Nephron progenitor cell (in vitro differentiated cells): ENCODE results near the gene ADI1.
"Not testable (repeated sequence)": the region's sequence is repeated elsewhere in the genome, so short reads cannot be mapped to it uniquely, and the experiment has no call there.

Source experiments
- DNase-seq: peaks from one replicate; pipeline ENCODE4 v3.0.0; 2021
- H3K27ac Mint-ChIP-seq: 2 replicates; pipeline ENCODE4 v1.8.0; 2021; ENCODE audit warnings: mild to moderate bottlenecking, moderate library complexity, mixed read lengths
- H3K27me3 Mint-ChIP-seq: 2 replicates; pipeline ENCODE4 v1.8.0; 2021; ENCODE audit warnings: mild to moderate bottlenecking, low read depth, mixed read lengths; ENCODE audit not compliant: poor library complexity
- H3K36me3 Mint-ChIP-seq: 2 replicates; pipeline ENCODE4 v1.8.0; 2021; ENCODE audit warnings: low read depth, mixed read lengths
- H3K4me1 Mint-ChIP-seq: 2 replicates; pipeline ENCODE4 v1.8.0; 2021; ENCODE audit warnings: mixed read lengths
- H3K4me3 Mint-ChIP-seq: 2 replicates; pipeline ENCODE4 v1.8.0; 2021; ENCODE audit warnings: mild to moderate bottlenecking, moderate library complexity, mixed read lengths
- H3K9me3 Mint-ChIP-seq: 2 replicates; pipeline ENCODE4 v1.8.0; 2021; ENCODE audit warnings: mild to moderate bottlenecking, moderate library complexity, mixed read lengths
- TF ChIP-seq, protein P1 (sequence below): fragments of 200-600 bp; sonication (generic); IDR thresholded peaks from 2 replicates; pipeline ENCODE4 v1.5.0; 2021; ENCODE audit warnings: antibody characterized with exemption

ADI1 gene

DNA sequence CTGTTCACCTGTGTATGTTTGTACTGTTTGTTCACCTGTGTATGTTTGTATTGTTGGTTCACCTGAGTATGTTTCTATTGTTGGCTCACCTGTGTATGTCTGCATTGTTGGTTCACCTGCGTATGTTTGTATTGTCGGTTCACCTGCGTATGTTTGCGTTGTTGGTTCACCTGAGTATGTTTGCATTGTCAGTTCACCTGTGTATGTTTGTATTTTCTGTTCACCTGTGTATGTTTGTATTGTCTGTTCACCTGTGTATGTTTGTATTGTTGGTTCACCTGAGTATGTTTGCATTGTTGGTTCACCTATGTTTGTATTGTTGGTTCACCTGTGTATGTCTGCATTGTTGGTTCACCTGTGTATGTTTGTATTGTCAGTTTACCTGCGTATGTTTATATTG, 14.6 kb downstream of the ADI1 start:
- peaks cover 69% of the 10 kb centered on the region for H3K36me3 Mint-ChIP-seq
- H3K9me3 Mint-ChIP-seq, result peaks cover 12% of the 10 kb centered on the region
- peak overlapping the region; percentile 70 for H3K27ac Mint-ChIP-seq
- peaks cover 17% of the 10 kb centered on the region for H3K4me1 Mint-ChIP-seq
- no peak overlapping the region for H3K4me3 Mint-ChIP-seq
- DNase-seq, result no peak
- TF ChIP-seq, protein P1, sequence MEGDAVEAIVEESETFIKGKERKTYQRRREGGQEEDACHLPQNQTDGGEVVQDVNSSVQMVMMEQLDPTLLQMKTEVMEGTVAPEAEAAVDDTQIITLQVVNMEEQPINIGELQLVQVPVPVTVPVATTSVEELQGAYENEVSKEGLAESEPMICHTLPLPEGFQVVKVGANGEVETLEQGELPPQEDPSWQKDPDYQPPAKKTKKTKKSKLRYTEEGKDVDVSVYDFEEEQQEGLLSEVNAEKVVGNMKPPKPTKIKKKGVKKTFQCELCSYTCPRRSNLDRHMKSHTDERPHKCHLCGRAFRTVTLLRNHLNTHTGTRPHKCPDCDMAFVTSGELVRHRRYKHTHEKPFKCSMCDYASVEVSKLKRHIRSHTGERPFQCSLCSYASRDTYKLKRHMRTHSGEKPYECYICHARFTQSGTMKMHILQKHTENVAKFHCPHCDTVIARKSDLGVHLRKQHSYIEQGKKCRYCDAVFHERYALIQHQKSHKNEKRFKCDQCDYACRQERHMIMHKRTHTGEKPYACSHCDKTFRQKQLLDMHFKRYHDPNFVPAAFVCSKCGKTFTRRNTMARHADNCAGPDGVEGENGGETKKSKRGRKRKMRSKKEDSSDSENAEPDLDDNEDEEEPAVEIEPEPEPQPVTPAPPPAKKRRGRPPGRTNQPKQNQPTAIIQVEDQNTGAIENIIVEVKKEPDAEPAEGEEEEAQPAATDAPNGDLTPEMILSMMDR, result no peak
- H3K27me3 Mint-ChIP-seq, result no peaks in the 10 kb centered on the region

DNA sequence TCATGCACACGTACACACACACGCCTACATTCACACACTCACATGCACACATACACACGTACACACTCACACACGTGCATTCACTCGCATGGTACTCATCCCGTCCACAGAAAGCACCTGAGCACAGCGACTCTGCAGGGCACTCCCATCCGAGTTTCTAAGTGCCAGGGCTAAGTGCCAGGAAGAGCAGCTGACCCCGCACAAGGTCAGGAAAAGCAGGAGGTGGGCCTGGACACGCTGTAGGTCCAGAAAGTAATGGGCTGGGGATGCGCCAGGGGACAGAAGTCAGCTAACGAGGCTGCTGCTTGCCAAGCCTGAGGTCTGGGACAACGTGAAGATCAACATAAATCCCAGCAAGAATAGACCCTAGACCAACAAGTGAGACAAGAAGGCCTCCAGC, 15.8 kb downstream of the ADI1 start:
- no peak for DNase-seq
- Mint-ChIP-seq H3K36me3 (peaks cover 66% of the 10 kb centered on the region), H3K4me3 (no peak overlapping the region), H3K27me3 (no peaks in the 10 kb centered on the region), H3K27ac (peak overlapping the region; percentile 83), H3K9me3 (peaks cover 12% of the 10 kb centered on the region), H3K4me1 (peaks cover 17% of the 10 kb centered on the region)
- TF ChIP-seq, protein P1, result no peak

DNA sequence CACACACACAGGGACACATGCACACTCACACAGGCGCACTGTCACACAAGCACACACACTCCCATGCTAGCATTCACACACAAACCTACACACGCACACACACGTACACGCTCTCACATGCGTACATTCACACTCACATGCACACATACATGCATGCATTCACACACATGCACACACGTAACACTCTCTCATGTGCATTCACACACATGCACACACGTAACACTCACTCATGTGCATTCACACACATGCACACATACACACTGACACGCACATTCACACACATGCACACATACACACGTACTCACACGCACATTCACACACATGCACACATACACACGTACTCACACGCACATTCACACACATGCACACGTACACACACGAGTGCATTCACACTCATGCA, 16.3 kb downstream of the ADI1 start:
- H3K4me1 Mint-ChIP-seq, result peaks cover 17% of the 10 kb centered on the region
- H3K36me3 Mint-ChIP-seq, result peaks cover 65% of the 10 kb centered on the region
- H3K4me3 Mint-ChIP-seq, result no peak overlapping the region
- H3K27me3 Mint-ChIP-seq, result no peaks in the 10 kb centered on the region
- peak overlapping the region; percentile 83 for H3K27ac Mint-ChIP-seq
- TF ChIP-seq, protein P1, result no peak
- H3K9me3 Mint-ChIP-seq, result peaks cover 12% of the 10 kb centered on the region
- DNase-seq, result no peak

DNA sequence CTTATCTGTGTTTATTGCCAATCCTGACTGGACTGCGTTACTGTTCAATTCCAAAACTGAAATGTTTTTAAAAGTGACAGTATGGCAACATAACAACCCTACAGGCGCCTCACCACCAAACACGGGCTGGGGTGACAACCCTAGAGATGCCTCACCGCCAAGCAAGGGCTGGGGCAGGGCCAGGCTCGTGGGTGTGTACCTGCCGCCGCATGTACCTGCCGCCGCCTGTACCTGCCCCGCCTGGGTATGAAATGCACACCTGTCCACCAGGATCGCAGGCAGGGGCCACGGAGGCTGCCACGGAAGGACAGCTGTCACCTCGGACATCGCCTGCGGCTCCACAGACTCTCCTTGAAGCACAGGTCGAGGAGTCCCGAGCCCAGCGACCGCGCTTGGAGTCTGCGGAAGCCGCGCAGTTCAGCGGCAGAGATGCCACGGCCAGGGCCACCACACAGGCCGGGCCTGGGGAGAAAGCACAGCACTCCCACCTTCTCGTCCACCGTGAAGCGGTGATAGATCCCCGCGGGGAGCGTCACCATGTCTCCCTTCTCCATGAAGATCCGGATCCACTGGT, 18.9 kb downstream of the ADI1 start:
- H3K36me3 Mint-ChIP-seq, result peaks cover 58% of the 10 kb centered on the region
- peaks cover 7% of the 10 kb centered on the region for H3K4me1 Mint-ChIP-seq
- H3K4me3 Mint-ChIP-seq, result no peak overlapping the region
- TF ChIP-seq, protein P1, result no peak
- H3K27me3 Mint-ChIP-seq, result no peaks in the 10 kb centered on the region
- DNase-seq, result no peak
- no peak overlapping the region for H3K27ac Mint-ChIP-seq
- no peaks in the 10 kb centered on the region for H3K9me3 Mint-ChIP-seq

DNA sequence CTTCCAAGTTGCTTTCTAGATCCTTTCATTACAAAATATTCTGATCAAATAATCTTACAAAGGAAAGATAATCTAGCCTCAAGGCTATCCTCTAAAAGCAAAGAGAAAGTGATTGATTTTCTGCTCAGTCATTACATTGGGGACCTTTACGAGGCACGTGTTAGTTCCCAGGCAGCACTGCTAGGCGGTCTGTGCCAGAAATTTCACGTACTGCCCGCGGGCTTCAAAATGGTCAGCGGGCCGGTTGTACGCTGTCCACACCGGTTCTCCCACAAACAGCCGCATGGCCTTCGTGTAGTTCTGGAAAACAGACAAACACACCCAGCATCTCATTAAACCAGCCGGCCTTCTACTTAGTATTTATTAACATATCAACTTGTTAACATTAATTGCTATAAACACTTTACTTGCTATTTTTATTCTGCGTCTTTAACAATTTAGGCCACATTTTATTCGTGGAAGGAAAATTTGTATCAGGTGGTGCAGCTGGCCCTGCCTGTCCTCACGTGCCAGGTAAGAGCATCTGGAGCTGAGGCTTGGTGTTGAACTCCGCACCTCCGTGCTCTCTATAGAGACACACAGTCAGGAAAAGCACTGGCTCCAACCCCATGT, 20.4 kb downstream of the ADI1 start:
- peak overlapping the region; percentile 57 for H3K27ac Mint-ChIP-seq
- no peak overlapping the region for H3K4me3 Mint-ChIP-seq
- H3K27me3 Mint-ChIP-seq, result no peaks in the 10 kb centered on the region
- no peaks in the 10 kb centered on the region for H3K9me3 Mint-ChIP-seq
- H3K4me1 Mint-ChIP-seq, result peaks cover 5% of the 10 kb centered on the region
- peaks cover 47% of the 10 kb centered on the region for H3K36me3 Mint-ChIP-seq
- TF ChIP-seq, protein P1, result no peak
- DNase-seq, result no peak

DNA sequence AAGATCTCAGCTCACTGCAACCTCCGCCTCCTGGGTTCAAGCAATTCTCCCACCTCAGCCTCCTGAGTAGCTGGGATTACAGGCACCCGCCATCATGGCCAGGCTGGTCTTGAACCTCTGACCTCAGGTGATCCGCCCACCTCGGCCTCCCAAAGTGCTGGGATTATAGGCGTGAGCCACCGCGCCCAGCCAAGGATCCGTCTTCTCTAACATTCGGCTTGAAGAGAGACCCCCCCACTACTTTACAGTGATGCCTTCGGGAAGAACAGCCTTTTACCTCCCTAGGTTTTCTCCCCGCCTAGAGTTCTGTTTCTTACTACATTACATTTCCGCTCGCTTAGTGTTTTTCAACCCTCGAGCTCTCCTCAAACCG, 22.6 kb downstream of the ADI1 start:
- H3K9me3 Mint-ChIP-seq, H3K27me3 Mint-ChIP-seq, H3K4me3 Mint-ChIP-seq, DNase-seq: not testable (repeated sequence)
- Mint-ChIP-seq H3K36me3 (peaks cover 29% of the 10 kb centered on the region), H3K27ac (peak overlapping the region; percentile 37), H3K4me1 (peaks cover 21% of the 10 kb centered on the region)
